Adrenal gland (tissue), 12 donors: ENCODE measurements around the gene ANKRD6. TPM values are rescaled to one million over a fixed set of nuclear protein-coding genes. Genes with fewer than 3 reads are reported as not detected.

Experiments
- DNase-seq, 7 donors: peaks; one replicate each; pipeline ENCODE4 v3.0.0-alpha.2; 2019 to 2020
- H3K27ac ChIP-seq, 5 donors: fragments of 200-600 bp; sonication (generic) in 4 of 5; 1 replicate in 3 of 5; 2 replicates in 2 of 5; pipeline versions ENCODE4 v1.5.1 to v1.8.0; 2016 to 2020; ENCODE audit warnings: mild to moderate bottlenecking in 1 of 5
- H3K27me3 ChIP-seq: fragments of 200-600 bp; 2 replicates; pipeline ENCODE4 v1.8.0; 2021
- H3K36me3 ChIP-seq, 2 donors: fragments of 200-600 bp; replicated peaks in 1 of 2; 1 replicate in 1 of 2; 2 replicates in 1 of 2; pipeline versions ENCODE4 v1.5.1 to v1.8.0; 2018 to 2022
- H3K4me1 ChIP-seq, 2 donors: fragments of 200-600 bp; replicated peaks in 1 of 2; 1 replicate in 1 of 2; 2 replicates in 1 of 2; pipeline versions ENCODE4 v1.5.1 to v1.8.0; 2018 to 2021
- H3K4me3 ChIP-seq, 4 donors: fragments of 200-600 bp; sonication (generic) in 3 of 4; one replicate each; pipeline ENCODE4 v1.5.1; 2016 to 2018
- H3K9me3 ChIP-seq, 3 donors: fragments of 200-600 bp; sonication (generic) in 1 of 3; replicated peaks in 1 of 3; 1 replicate in 2 of 3; 2 replicates in 1 of 3; pipeline versions ENCODE4 v1.5.1 to v1.8.0; 2016 to 2021
- CTCF ChIP-seq, 6 experiments: fragments of 450-650 bp in 4 of 6; fragments of 200-600 bp in 2 of 6; sonication (generic) in 1 of 6; IDR thresholded peaks; 1 replicate in 5 of 6; 2 replicates in 1 of 6; pipeline versions ENCODE4 v1.5.1 to v1.8.0; 2016 to 2021; ENCODE audit warnings: antibody characterized with exemption in 6 of 6, mild to moderate bottlenecking in 2 of 6, moderate library complexity in 1 of 6
- POLR2A ChIP-seq, 2 donors: fragments of 450-650 bp; IDR thresholded peaks; one replicate each; pipeline ENCODE4 v1.6.1; 2017; ENCODE audit warnings: antibody characterized with exemption in 2 of 2, mild to moderate bottlenecking in 2 of 2, moderate library complexity in 1 of 2
- WGBS, 4 donors: extraction: QIAGEN DNeasy Blood & Tissue Kit in 2 of 4; methylation state at CpG; one replicate each; pipeline versions ENCODE4 v1.1.5 to v1.1.7; 2013 to 2017; 5-methylcytosine and 5-hydroxymethylcytosine counted together
- intact Hi-C, 2 donors: fragments of 100-400 bp; cut with DNase I; formaldehyde crosslinking; loops; one replicate each; pipeline versions ENCODE4 v1.14.1 to v1.15.0; 2022 to 2023
- polyA plus RNA-seq, 3 donors: library from polyadenylated mRNA; stranded (reverse); fragments of 200-250 nt in 2 of 3; fragments of 350-450 nt in 1 of 3; fragmentation: Illumina TruSeq in 1 of 3; extraction: RNeasy Lipid Tissue Mini Kit (QIAGEN cat#74804) in 1 of 3; gene quantifications; one replicate each; pipeline ENCODE4 v1.2.3, GENCODE V29; 2013 to 2014
- total RNA-seq, 9 donors: library from RNA; depleted of rRNA in 4 of 9; stranded (reverse); fragments of >200 nt in 4 of 9; fragments of 120-200 nt in 1 of 9; fragmentation: NEBNext Ultra II Directional in 1 of 9; extraction: Animal tissue kit (Norgen Biotek cat#: 25700) in 1 of 9; gene quantifications; one replicate each; pipeline versions ENCODE4 v1.1.0 to v1.2.4, GENCODE V29; 2013 to 2023
- donor health status: healthy with polysubstance abuse.
- donor health status: Bipolar disorder and iron deficiency.
- donor health status: DM: yes; HTN: yes; CAD: no.
- donor health status: DM: no; HTN: no; CAD: no.
- donor health status: DM: no; HTN: no; CAD: no.
- donor health status: DM: yes; HTN: yes; CAD: no.

The ANKRD6 gene
- total and polyA plus RNA-seq, 12 donors: 2.8 to 16.6 (median 7.7) TPM

GRCh38 chr6:89605861-89606260 lies 172.9 kb downstream of the ANKRD6 start:
- WGBS, 4 donors: 91 to 95% (median 92%) methylated on average over 5 of the region's 5 CpGs
- Histone ChIP-seq H3K27ac (no peak overlapping the region), H3K4me3 (no peak overlapping the region), H3K9me3 (no peaks in the 10 kb centered on the region), H3K27me3 (no peaks in the 10 kb centered on the region), H3K4me1 (no peaks in the 10 kb centered on the region), H3K36me3 (no peaks in the 10 kb centered on the region)
- DNase-seq: no peak
- intact Hi-C loops: no loop called here
- TF ChIP-seq POLR2A (IDR thresholded peaks at IDR 0.05) (no peak), CTCF (IDR thresholded peaks at IDR 0.05) (no peak)

DNA sequence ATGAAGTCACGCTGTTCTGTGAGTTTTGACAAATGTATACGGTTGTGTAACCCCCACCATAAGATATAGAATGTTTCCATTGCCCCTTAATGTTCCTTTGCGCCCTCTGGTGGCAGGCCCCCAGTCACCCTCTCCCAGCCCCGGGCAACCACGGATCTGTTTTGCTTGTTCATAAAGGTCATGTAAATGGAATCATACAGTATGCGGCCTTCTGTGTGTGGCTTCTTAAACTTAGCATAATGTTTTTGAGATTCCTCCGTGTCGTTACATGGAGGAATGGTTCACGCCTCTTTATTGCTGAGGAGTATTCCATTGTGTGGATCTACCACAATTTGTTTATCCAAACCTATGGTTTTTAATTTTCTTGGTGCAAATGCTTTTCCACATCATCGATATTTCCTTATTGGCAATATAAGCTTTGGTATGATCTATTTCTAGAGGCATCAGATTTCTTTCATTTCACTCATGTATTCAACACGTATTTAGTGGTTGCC lies 177.2 kb downstream of the ANKRD6 start:
- TF ChIP-seq POLR2A (IDR thresholded peaks at IDR 0.05): no peak
- TF ChIP-seq CTCF (IDR thresholded peaks at IDR 0.05): peak; percentile 65 to 79 (median 75)
- H3K27me3 ChIP-seq: no peaks in the 10 kb centered on the region
- no peak overlapping the region for H3K4me3 ChIP-seq
- peak; percentile 55 to 77 (median 66) for DNase-seq
- intact Hi-C loops: loop anchor here (2.0 to 5.0 kb wide), 2 partner anchors 177 to 178 kb away; partner anchors contain the start of gene ANKRD6 (in 2 of the 2)
- 51 to 56% (median 52%) methylated on average over 11 of the region's 11 CpGs for WGBS, 4 donors
- no peaks in the 10 kb centered on the region for H3K4me1 ChIP-seq
- H3K36me3 ChIP-seq: no peaks in the 10 kb centered on the region
- no peak overlapping the region for H3K27ac ChIP-seq
- no peaks in the 10 kb centered on the region for H3K9me3 ChIP-seq

DNA sequence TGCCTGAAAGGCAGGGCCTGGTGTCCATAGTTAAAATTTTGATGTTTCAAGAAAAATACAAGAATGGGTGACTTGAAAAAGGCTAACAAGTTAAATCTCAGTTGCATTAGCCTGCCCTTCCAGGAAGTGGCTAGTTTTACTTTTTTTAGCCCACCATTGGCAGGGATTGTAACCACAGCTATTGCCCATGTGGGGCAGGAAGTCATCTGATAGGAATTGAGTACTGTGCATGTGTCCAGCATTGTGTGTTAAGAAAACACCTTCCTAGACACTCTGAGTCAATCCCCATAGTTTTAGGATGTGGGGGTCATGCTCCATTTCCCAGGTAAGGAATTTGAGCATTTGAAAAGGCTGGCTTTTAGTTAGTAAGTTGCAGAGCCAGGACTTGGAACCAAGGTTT lies 178.7 kb downstream of the ANKRD6 start:
- Histone ChIP-seq H3K9me3 (no peaks in the 10 kb centered on the region), H3K27me3 (no peaks in the 10 kb centered on the region), H3K36me3 (no peaks in the 10 kb centered on the region), H3K27ac (no peak overlapping the region), H3K4me1 (no peaks in the 10 kb centered on the region), H3K4me3 (no peak overlapping the region)
- intact Hi-C loops: loop anchor here (2.0 to 5.0 kb wide), 2 partner anchors 179 kb away; partner anchors contain the start of gene ANKRD6 (in 2 of the 2)
- no peak for TF ChIP-seq POLR2A (IDR thresholded peaks at IDR 0.05)
- no peak for TF ChIP-seq CTCF (IDR thresholded peaks at IDR 0.05)
- no peak for DNase-seq

DNA sequence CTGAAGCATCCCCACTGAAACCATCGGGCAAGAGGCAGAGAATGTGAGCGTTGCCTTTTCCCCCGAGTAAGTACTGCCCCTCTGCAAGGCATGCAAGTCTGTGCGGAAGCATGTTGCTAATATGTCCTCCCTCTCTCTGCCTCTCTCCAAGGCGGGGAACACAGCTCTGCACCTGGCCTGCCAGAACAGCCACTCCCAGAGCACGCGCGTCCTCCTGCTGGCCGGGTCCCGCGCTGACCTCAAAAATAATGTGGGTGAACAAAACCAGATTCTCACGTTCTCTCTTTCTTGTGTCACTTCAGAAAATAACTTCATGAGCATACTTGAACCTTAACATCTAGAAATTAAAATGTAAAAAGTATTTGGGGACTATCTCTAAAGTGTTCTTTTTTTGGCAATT lies 179.2 kb downstream of the ANKRD6 start:
- H3K4me3 ChIP-seq: no peak overlapping the region
- no peak overlapping the region for H3K27ac ChIP-seq
- DNase-seq: no peak
- WGBS, 4 donors: 93 to 95% (median 94%) methylated on average over 11 to 12 of the region's 12 CpGs
- H3K4me1 ChIP-seq: no peaks in the 10 kb centered on the region
- no peaks in the 10 kb centered on the region for H3K27me3 ChIP-seq
- intact Hi-C loops: loop anchor here in 1 of 2 donors (5.0 kb wide), 1 partner anchor 180 kb away; the partner anchor contains the start of gene ANKRD6
- H3K9me3 ChIP-seq: no peaks in the 10 kb centered on the region
- TF ChIP-seq POLR2A (IDR thresholded peaks at IDR 0.05) (no peak), CTCF (IDR thresholded peaks at IDR 0.05) (no peak)
- no peaks in the 10 kb centered on the region for H3K36me3 ChIP-seq
